Measurements from ENCODE around the gene NHLRC2.

The NHLRC2 gene

DNA sequence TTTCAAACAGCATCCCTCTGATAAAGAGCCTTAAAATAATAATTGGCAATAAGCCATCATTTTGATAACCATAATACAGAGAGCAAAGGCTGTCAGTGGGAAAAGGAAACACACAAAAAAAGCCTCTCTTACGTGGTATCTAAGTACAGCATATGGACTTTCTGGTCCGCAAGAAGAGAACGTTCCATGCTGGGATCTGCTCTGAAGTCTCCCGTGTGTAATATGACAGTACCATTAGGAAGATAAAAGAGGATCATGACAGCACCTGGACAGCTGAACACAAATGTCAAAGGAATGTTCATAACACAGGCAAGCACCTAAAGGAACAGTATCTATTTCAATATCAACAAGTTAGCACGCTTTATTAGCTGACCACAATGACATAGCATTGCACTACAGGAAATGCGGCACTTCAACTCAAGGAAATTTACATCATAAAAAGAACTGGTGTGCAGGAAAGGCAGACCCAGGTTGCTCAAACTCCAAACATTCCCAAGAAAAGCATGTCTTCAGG lies 10.4 kb upstream of the NHLRC2 start:
- no peak overlapping the region for H3K4me3 ChIP-seq (ENCODE audit: low read length)
- H3K27me3 ChIP-seq (replicated peaks; ENCODE audit: insufficient read depth, low read length), result no peaks in the 10 kb centered on the region
- no peaks in the 10 kb centered on the region for H3K9me3 ChIP-seq (replicated peaks; ENCODE audit: insufficient read depth, low read length)
- no peak for DNase-seq
- H3K4me2 ChIP-seq (ENCODE audit: low read depth, low read length), result no peak overlapping the region
- no peaks in the 10 kb centered on the region for H3K9me2 ChIP-seq (replicated peaks; ENCODE audit: insufficient read depth, low read length)
- peaks cover 11% of the 10 kb centered on the region for H3K4me1 ChIP-seq (ENCODE audit: low read length)
- H3F3A ChIP-seq (ENCODE audit: insufficient read depth, low read length), result no peaks in the 10 kb centered on the region
- H3K79me2 ChIP-seq (ENCODE audit: low read length), result no peaks in the 10 kb centered on the region
- H4K20me1 ChIP-seq (ENCODE audit: insufficient read depth, low read length), result no peaks in the 10 kb centered on the region
- H3K36me3 ChIP-seq (replicated peaks; ENCODE audit: insufficient read depth, low read length), result no peaks in the 10 kb centered on the region; the same call in 1 of the 2 replicates
- no peak overlapping the region for H3K9ac ChIP-seq (ENCODE audit: low read length)
- no peak overlapping the region for H3K27ac ChIP-seq (ENCODE audit: low read length)
- H2AFZ ChIP-seq (ENCODE audit: low read length), result no peak overlapping the region
- TF ChIP-seq EZH2phosphoT487 (IDR thresholded peaks at IDR 0.05; ENCODE audit: low read length) (no peak), EZH2 (optimal IDR thresholded peaks at IDR 0.05; ENCODE audit: low read depth, low read length) (no peak)
- TF ChIP-seq, protein P1, sequence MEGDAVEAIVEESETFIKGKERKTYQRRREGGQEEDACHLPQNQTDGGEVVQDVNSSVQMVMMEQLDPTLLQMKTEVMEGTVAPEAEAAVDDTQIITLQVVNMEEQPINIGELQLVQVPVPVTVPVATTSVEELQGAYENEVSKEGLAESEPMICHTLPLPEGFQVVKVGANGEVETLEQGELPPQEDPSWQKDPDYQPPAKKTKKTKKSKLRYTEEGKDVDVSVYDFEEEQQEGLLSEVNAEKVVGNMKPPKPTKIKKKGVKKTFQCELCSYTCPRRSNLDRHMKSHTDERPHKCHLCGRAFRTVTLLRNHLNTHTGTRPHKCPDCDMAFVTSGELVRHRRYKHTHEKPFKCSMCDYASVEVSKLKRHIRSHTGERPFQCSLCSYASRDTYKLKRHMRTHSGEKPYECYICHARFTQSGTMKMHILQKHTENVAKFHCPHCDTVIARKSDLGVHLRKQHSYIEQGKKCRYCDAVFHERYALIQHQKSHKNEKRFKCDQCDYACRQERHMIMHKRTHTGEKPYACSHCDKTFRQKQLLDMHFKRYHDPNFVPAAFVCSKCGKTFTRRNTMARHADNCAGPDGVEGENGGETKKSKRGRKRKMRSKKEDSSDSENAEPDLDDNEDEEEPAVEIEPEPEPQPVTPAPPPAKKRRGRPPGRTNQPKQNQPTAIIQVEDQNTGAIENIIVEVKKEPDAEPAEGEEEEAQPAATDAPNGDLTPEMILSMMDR (IDR thresholded peaks at IDR 0.05; ENCODE audit: low read length), result no peak

DNA sequence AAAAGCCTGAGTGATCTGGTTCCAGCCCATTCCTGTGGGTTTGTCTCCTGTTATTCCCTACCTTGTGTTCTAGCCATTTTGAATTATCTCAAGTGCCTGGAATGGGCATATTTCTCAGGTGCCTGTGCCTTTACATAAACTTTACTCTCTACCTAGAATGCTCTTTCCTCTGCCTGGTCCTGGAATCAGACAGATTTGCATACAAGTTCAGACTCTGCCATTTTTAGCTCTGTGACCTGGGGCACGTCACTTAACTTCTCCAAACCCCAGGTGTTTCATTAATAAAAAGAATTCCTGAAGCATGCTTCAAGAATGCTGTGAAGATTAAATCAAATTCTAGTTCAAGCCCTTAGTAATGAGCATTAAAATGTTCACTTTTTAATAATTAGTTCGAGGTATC lies 8.4 kb upstream of the NHLRC2 start:
- H3K9me2 ChIP-seq (replicated peaks; ENCODE audit: insufficient read depth, low read length), result no peaks in the 10 kb centered on the region
- H3K9me3 ChIP-seq (replicated peaks; ENCODE audit: insufficient read depth, low read length), result no peaks in the 10 kb centered on the region
- TF ChIP-seq EZH2 (optimal IDR thresholded peaks at IDR 0.05; ENCODE audit: low read depth, low read length) (no peak), EZH2phosphoT487 (IDR thresholded peaks at IDR 0.05; ENCODE audit: low read length) (no peak)
- TF ChIP-seq, protein P1 (IDR thresholded peaks at IDR 0.05; ENCODE audit: low read length), result no peak
- H3K27me3 ChIP-seq (replicated peaks; ENCODE audit: insufficient read depth, low read length), result no peaks in the 10 kb centered on the region
- no peaks in the 10 kb centered on the region for H3K36me3 ChIP-seq (replicated peaks; ENCODE audit: insufficient read depth, low read length)
- H3K4me2 ChIP-seq (ENCODE audit: low read depth, low read length), result peak overlapping the region; percentile 32; the same call in 1 of the 2 replicates
- H2AFZ ChIP-seq (ENCODE audit: low read length), result no peak overlapping the region
- H3K79me2 ChIP-seq (ENCODE audit: low read length), result no peaks in the 10 kb centered on the region
- peak; percentile 22 for DNase-seq
- no peaks in the 10 kb centered on the region for H3F3A ChIP-seq (ENCODE audit: insufficient read depth, low read length)
- no peak overlapping the region for H3K4me3 ChIP-seq (ENCODE audit: low read length)
- no peak overlapping the region for H3K9ac ChIP-seq (ENCODE audit: low read length)
- peaks cover 11% of the 10 kb centered on the region for H3K4me1 ChIP-seq (ENCODE audit: low read length)
- H3K27ac ChIP-seq (ENCODE audit: low read length), result no peak overlapping the region
- no peaks in the 10 kb centered on the region for H4K20me1 ChIP-seq (ENCODE audit: insufficient read depth, low read length)

DNA sequence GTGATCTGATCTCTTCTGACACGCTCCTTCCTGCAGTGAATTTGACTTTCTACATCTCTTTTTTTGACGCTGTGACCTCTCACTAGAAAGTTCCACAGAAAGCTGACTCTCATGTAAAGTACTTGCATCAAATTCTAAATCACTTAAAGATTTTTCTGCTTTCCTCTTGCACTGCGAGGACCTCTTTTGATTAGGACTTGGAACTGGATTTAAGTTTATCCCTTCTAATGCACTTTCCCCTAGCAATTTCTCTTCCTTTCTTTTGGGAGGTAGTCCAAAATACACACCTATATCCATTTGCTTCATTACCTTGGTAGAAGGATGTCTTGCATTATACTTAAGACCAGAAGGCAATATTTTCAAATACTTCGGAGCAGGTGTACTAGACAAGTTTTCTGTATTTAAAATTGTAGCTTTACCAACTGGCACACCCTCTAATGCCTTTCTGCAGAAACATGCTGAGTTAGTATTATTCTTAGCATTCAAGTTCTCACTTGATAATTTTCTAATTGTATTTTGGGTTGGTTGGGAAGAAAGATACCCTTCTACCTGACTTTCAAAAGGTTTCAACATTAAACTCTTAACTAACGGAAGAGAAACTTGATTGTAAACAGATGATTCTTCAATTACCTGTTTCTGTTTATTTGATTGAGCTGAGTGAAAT lies 5.2 kb upstream of the NHLRC2 start:
- no peaks in the 10 kb centered on the region for H3K9me2 ChIP-seq (replicated peaks; ENCODE audit: insufficient read depth, low read length)
- H3K36me3 ChIP-seq (replicated peaks; ENCODE audit: insufficient read depth, low read length), result no peaks in the 10 kb centered on the region
- H3K9ac ChIP-seq (ENCODE audit: low read length), result no peak overlapping the region
- H3K79me2 ChIP-seq (ENCODE audit: low read length), result 0 out of 2 replicates have a peak, but pooled peaks cover under 1% of the 10 kb centered on the region
- no peaks in the 10 kb centered on the region for H3K9me3 ChIP-seq (replicated peaks; ENCODE audit: insufficient read depth, low read length)
- no peak overlapping the region for H3K4me2 ChIP-seq (ENCODE audit: low read depth, low read length)
- H3K4me3 ChIP-seq (ENCODE audit: low read length), result no peak overlapping the region
- H3K27me3 ChIP-seq (replicated peaks; ENCODE audit: insufficient read depth, low read length), result no peaks in the 10 kb centered on the region
- H3K27ac ChIP-seq (ENCODE audit: low read length), result no peak overlapping the region
- no peaks in the 10 kb centered on the region for H3F3A ChIP-seq (ENCODE audit: insufficient read depth, low read length)
- no peaks in the 10 kb centered on the region for H4K20me1 ChIP-seq (ENCODE audit: insufficient read depth, low read length)
- TF ChIP-seq EZH2phosphoT487 (IDR thresholded peaks at IDR 0.05; ENCODE audit: low read length) (no peak), EZH2 (optimal IDR thresholded peaks at IDR 0.05; ENCODE audit: low read depth, low read length) (no peak)
- TF ChIP-seq, protein P1 (IDR thresholded peaks at IDR 0.05; ENCODE audit: low read length), result no peak
- H3K4me1 ChIP-seq (ENCODE audit: low read length), result peaks cover 11% of the 10 kb centered on the region
- no peak overlapping the region for H2AFZ ChIP-seq (ENCODE audit: low read length)
- DNase-seq, result no peak

Data from MM.1S (cell line).